HG02981 (cell line): ENCODE measurements around the gene ARHGAP45.
A peak's percentile ranks its signal among the peaks of the same experiment; 100 is the strongest.

Experiments used
- ATAC-seq: cut with Tn5 transposase; IDR thresholded peaks from one replicate; pipeline ENCODE4 v1.9.1; 2021; ENCODE audit warnings: mild to moderate bottlenecking, moderate library complexity; ENCODE audit not compliant: unreplicated experiment

Gene ARHGAP45

DNA sequence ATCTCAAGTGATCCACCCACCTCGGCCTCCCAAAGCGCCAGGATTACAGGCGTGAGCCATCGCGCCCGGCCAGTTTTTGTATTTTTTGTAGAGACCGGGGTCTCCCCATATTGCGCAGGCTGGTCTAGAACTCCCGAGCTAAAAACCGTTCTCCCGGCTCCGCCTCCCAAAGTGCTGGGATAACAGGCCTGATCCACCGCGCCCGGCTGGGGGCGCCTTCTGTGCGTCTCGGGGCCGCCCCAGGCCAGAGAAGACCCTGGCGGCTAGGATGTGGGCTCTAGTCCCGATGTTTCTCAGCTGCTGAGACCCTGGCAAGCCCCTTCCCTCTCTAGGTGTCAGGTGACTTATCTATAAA is 3.6 kb downstream of the ARHGAP45 start:
- no peak for ATAC-seq

DNA sequence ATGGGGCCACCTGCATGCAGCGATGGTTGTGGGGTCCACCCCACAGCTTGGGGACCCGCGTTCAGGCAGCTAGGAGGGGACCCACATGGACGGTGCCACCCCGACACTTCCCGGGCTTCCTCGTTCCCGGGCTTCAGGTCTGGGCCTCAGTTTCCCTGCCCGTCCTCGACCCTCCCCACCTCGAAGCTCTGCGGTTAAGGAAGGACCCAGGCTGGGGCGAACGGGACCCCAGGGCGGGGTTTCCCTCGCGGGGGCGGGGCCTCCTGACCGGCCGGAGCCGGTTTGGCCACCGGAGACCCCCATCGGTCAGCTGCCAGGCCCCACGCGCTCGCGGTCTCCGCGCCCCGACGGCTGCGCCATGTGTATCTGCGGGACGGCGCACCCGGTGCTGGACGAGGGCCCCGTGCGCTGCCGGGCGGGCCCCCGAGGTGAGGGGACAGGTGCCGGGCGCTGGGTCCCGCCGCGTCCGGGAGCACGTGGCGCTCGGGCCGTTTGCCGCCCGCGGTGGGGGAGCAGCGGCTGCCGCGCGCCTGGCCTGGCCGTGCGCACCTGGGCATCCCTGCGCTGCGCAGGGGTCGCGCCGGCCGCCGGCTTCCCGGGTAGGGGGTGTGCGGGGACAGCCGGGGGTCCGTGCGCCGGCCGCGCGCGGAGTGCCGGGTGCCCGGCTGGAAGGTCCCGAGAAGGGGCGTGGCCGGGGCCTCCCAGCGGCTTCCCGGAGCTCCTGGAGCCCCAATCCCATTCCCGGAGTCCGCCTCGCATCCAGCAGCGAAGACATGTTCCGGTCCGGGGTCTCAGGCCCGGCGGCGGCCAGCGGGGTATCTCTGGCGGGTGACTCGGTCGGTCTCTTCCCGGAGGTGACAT is 4.2 kb downstream of the ARHGAP45 start:
- no peak for ATAC-seq

DNA sequence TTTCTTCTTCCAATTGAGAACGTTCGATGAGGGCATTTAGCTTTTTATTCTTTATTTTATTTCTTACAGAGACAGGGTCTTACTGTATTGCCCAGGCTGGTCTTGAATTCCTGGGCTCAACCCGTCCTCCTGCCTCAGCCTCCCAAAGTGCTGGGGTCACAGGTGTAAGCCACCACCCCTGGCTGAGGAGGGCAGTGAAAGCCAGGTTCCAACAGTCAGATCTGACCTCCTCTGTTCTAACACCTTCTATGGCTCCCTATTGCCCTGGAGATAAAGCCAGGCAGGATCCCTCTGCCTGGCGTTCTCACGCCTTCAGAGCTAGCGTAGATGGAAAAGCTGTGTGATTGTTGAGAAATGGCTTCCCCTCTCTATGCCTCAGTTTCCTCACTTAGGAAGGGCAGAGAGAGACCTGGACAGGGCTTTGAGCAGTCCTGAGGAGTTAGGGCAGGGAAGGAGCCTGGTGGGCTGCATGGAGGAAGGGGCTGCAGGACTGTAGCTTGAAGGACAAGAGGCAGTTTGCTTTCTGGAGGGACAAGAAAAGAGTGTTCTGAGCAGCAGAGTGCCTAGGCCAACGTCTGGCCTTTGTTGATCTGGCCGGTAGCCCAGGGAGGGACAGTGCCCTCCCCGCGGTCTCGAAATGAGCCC is 5.5 kb downstream of the ARHGAP45 start:
- ATAC-seq = no peak

DNA sequence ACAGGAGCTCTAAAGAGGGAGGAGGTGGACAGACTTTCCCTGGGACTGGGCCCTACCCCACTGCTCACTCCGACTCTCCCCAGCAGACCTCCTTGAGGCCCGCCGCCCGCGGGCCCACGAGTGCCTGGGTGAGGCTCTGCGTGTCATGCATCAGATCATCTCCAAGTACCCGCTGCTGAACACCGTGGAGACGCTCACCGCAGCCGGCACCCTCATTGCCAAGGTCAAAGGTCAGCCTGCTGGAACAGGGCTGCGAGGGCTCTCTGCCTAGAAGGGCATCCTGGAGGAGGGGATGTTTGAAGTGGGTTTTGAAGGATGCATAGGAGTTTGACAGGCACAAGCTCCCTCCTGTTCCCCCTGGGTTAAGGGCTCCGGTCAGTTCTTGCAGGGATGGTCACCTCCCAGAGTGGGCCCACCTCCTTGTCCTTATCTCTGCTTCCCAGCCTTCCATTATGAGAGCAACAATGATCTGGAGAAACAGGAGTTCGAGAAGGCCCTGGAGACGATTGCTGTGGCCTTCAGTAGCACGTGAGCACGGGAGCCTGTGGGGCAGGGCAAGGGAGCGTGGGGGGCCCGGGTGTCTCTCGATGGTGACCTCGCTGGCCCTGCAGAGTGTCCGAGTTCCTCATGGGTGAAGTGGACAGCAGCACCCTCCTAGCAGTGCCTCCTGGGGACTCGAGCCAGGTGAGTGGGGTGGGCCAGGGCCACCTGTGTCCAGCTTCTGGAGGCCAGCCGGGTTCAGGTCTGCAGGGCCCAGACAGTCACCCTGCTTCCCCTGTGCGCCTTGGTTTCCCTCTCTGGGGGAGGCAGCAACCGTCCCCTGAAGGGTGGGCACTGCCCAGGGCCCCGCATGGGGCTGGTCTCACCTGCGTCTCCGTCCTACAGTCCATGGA is 6.3 kb downstream of the ARHGAP45 start:
- no peak for ATAC-seq

DNA sequence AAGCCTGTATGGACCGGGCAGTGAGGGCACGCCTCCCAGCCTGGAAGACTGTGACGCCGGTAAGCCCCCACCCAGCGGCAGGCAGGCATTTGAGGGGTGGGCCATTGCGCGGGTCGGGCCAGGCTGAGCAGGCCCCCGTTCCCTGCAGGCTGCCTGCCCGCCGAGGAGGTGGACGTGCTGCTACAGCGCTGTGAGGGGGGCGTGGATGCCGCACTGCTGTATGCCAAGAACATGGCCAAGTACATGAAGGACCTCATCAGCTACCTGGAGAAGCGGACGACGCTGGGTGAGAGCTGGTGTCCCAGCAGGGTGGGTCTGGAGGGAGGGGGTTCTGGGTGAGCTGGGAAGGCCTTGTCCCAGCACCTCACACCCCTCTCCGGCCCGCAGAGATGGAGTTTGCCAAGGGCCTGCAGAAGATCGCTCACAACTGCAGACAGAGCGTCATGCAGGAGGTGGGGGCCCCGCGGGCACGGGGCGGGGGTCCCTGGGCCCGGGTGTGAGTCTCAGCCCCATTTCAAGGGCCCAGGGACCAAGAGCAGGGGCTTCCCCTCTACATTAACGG is 7.1 kb downstream of the ARHGAP45 start:
- no peak for ATAC-seq

DNA sequence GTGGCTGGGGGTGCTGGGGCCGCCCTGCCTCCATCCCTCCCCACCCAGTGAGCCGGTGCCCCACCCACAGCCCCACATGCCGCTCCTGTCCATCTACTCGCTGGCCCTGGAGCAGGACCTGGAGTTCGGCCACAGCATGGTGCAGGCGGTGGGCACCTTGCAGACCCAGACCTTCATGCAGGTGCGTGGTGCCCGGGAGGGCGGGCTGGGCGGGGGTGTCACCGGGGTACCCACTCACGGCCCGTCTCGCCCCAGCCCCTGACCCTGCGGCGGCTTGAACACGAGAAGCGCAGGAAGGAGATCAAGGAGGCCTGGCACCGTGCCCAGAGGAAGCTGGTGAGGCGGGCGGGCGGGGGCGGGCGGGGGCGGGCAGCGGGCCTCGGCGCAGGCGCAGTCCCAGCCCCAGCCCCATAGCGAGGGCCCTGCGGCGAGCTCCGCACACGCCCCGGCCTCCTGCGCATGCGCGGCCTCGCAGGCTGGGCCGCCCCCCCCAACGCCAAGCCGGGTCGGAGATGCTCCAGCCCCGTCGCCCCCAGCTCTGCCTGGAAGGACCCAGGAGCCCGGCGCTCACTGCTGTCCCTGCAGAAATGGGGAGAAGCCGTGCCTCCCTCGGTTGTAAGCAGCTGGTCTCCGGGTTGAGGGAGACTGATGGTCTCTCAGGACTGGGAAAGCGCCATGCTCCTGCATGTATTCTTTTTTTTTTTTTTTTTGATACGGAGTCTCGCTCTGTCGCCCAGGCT is 7.7 kb downstream of the ARHGAP45 start:
- ATAC-seq = peak; percentile 37

DNA sequence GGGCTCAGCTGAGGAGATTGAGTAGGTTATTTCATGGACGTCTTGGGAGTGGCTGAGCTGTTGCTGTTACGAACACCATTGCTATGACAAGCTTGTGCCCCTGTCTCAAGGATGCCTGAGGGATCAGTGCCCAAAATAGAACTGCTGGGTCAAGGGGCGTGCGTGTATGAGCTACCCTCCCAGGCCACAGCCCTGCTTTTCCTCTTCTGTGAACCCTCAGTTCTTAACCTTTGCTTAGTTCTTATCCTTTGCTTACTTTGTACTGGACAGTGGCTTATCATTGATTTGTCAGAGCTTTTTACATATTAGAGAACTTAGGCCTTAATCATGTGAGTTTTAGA is 9.0 kb downstream of the ARHGAP45 start:
- ATAC-seq = no peak

DNA sequence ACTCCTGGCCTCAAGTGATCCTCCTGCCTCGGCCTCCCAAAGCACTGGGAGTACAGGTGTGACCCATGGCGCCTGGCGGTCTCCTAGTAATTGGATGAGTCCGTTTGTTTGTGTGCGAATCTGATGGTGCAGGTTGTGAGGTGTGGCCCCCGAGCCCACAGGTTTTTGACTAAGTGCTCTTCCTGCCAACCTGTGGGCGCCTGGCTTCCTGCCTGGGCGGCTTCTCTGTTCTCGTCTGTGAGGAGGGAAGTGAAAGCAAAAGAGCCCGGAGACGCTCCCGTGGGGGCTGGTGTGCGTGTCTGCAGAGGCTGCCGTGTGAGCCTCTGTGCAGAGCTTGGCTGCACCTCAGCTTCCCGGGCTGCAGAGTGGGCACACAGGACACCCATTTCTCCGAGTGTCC is 10.0 kb downstream of the ARHGAP45 start:
- ATAC-seq = peak; percentile 67

DNA sequence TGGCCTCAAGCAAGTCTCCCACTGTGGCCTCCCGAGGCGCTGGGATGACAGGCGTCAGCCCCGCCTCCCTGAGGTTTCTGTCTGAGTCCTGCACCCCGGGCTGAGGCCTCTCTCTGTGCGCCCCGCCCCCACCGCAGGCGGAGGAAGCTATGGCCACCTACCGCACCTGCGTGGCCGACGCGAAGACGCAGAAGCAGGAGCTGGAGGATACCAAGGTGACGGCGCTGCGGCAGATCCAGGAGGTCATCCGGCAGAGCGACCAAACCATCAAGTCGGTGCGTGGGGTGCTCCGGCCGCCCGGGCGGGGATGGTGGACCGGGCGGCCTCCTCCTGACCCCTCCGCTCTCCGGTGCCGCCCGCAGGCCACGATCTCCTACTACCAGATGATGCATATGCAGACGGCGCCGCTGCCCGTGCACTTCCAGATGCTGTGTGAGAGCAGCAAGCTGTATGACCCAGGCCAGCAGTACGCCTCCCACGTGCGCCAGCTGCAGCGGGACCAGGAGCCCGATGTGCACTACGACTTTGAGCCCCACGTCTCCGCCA is 12.7 kb downstream of the ARHGAP45 start:
- ATAC-seq = no peak

DNA sequence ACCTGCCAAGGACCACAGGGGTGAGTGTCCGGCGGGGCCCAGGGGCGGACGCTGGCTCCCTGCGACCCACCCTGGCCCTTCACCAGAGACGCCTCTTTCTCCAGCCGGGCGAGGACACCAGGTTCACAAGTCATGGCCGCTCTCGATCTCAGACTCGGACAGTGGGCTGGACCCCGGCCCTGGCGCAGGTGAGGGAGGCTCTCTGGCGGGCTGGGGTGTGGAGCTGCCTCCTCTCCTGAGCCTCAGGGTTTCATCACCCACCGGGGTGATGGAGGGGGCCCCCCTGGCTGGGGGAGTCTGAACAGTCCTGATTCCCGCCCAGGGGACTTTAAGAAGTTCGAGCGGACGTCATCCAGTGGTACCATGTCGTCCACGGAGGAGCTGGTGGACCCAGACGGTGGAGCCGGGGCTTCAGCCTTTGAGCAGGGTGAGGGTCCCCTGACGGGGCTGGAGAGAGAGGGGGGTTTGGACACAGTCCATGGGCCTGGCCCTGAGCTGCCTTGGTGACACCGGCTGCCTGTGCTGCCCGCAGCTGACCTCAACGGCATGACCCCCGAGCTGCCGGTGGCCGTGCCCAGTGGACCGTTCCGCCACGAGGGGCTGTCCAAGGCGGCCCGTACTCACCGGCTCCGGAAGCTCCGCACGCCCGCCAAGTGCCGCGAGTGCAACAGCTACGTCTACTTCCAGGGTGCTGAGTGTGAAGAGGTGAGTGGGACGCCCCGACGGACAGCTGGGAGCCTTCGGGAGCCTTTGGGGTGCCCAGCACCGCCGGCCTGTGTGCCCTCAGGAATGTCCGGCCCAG is 13.6 kb downstream of the ARHGAP45 start:
- ATAC-seq = no peak

DNA sequence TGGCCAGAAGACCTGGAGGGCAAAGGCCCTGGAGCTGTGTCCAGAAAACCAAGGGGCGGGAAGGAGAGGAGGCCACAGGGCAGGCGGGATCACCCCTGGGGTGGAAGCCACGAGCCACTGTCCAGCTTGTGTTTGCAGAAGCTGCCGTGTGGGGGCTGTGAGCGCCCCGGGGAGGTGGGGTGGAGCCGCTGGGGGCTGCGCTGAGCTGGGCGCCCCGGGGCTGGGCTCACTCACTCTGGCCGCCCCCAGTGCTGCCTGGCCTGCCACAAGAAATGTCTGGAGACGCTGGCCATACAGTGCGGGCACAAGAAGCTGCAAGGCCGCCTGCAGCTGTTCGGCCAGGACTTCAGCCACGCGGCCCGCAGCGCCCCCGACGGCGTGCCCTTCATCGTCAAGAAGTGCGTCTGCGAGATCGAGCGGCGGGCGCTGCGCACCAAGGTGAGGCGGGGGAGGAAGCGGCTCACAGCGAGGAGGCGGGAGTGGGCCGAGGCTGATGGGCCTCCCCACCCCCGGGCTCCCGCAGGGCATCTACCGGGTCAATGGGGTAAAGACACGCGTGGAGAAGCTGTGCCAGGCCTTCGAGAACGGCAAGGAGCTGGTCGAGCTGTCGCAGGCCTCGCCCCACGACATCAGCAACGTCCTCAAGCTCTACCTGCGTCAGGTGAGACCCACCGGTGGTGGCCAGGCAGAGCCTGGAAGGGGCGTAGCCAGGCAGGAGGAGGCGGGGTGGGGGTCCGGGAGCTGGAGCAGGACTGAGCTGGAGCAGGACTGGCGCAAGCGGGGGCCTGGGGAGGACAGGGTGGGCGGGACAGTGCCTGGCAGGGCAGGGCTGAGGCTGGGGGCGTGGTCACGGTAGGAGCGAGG is 14.6 kb downstream of the ARHGAP45 start:
- ATAC-seq = no peak

DNA sequence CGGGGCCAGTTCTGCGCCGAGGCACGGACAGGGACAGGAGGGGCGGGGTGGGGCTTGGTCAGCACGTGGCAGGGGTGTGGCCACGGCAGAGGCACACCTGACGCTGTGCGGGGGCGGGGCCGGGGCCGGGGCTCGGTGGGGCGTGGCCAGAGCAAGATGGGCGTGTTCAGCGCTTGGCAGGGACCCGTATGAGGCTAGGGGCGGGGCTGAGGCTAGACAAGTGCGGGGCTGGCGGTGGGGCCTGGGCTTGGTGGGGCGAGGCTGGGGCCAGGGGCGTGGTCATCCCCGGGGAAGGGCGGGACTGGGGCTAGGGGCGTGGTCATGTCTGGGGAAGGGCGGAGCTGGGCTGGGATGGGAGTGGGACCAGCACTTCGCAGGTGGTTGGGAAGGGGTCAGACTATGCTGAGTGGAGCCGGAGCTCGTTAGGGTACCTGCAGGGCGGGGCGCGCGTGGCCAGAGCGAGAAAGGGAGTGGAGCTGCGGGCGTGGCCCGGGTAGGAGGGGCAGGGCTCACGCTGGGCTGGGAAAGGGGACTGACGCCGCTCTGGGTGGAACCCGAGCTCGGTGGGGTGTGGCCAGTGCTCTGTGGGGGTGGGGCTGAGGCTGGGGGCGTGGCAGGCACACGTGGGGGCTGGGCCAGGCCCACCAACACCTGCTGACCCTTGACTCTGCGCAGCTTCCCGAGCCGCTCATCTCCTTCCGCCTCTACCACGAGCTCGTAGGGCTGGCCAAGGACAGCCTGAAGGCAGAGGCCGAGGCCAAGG is 15.4 kb downstream of the ARHGAP45 start:
- ATAC-seq = no peak

DNA sequence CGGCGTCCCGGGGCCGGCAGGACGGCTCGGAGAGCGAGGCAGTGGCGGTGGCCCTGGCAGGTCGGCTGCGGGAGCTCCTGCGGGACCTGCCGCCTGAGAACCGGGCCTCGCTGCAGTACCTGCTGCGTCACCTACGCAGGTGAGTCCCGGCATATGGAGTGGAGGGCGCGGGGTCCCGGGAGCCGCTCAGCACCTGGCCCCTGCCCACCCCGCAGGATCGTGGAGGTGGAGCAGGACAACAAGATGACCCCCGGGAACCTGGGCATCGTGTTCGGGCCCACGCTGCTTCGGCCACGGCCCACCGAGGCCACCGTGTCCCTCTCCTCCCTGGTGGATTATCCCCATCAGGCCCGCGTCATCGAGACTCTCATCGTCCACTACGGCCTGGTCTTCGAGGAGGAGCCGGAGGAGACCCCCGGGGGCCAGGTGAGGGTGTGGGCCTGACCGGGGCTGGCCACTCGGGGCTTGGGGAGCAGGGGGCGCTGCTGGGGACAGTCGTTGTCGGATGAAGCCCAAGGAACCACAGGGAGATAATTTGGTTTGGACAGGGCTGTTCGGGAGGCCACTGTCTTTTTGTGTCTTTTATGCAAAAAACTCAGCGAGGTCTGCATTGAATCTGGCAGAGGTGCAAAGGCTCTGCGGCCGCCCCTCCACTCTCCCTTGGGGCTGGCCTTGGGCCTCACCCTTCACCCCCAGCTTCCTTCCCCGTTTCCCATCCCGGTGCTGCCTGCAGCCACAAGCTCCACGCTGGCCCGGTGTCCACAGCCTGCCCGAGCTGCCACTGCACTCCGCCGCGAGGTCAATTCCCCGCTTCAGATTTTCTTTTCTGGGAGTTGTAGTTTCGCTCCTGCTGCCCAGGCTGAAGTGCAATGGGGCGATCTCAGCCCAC is 16.2 kb downstream of the ARHGAP45 start:
- ATAC-seq = no peak

DNA sequence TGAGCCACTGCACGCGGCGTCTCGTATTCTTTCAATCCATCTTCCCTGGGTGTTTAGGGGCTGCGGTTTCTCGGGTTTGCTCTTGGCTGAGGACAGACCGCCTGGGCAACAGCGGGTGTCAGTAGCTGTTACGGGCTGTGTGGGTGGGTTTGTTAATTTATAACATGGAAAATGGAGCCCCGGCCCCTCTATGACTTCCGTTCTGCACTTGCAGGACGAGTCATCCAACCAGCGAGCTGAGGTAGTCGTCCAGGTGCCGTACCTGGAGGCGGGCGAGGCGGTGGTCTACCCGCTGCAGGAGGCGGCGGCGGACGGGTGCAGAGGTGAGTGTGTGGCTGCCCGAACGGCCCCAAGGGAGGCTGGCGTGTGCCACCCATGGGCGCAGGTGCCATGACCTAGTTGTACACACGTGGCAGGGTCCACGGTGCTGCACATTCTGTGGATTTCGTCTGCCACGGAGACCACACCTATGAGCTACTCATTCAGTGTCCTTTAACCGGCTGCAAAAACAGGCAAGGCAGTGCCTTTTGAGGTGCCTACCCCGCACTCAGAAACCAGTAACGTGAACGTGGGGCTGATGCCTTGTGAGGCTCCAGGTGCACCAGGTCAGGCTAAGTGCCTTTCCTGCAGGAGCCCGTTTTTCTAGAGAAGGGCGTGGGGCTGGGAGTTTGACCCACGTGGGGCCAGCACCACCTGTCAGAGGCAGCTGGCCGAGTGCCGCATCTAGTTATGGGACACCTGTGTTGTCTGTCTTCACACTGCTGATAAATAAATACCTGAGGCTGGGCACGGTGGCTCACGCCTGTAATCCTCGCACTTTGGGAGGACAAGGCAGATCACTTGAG is 17.3 kb downstream of the ARHGAP45 start:
- no peak for ATAC-seq

DNA sequence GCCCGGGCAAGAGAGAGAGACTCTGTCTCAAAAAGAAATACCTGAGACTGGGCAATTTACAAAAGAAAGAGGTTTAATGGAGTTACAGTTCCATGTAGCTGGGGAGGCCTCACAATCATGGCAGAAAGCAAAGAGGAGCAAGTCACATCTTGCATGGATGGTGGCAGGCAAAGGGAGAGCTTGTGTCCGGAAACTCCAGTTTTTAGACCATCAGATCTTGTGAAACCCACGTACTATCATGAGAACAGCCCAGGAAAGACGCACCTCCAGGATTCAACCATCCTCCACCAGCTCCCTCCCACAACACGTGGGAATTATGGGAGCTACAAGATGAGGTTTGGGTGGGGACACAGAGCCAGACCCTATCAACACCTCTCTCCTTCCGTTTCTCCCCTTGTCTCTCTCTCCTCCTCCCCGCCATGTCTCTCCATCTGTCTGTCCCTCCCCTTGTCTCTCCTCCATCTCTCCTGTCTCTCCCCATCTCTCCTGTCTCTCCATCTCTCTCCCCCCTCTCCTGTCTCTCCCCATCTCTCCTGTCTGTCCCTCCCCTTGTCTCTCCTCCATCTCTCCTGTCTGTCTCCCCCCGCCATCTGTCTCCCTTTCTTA is 18.2 kb downstream of the ARHGAP45 start:
- no peak for ATAC-seq
